Calu3 (cell line): ENCODE results near the gene KREMEN1. TPM values are rescaled to one million over a fixed set of nuclear protein-coding genes. Genes with fewer than 3 reads are reported as not detected.

Source experiments
- BruUV-seq: library from RNA; stranded (reverse); fragments of 400-500 nt; replicated peaks from 2 replicates; lab custom pipeline; 2021; lab: Mats Ljungman, UMichigan
- CTCF ChIA-PET: fragments of 300-600 bp; sonication (Branson Sonifier 250); formaldehyde crosslinking; loops from one replicate; lab custom pipeline; 2022; ENCODE audit warnings: antibody characterized with exemption; lab: Charles Lee
- DNase-seq: peaks from one replicate; pipeline ENCODE4 v3.0.0; 2022
- H3K27ac Mint-ChIP-seq: one replicate; pipeline ENCODE4 v1.8.0; 2022; ENCODE audit warnings: mixed read lengths; ENCODE audit not compliant: unreplicated experiment
- H3K27me3 Mint-ChIP-seq: one replicate; pipeline ENCODE4 v1.8.0; 2022; ENCODE audit warnings: mixed read lengths; ENCODE audit not compliant: unreplicated experiment
- H3K36me3 Mint-ChIP-seq: one replicate; pipeline ENCODE4 v1.8.0; 2022; ENCODE audit warnings: mild to moderate bottlenecking, moderate library complexity, mixed read lengths; ENCODE audit not compliant: insufficient read depth, unreplicated experiment
- H3K4me1 Mint-ChIP-seq: one replicate; pipeline ENCODE4 v1.8.0; 2022; ENCODE audit warnings: mild to moderate bottlenecking, low read depth, mixed read lengths; ENCODE audit not compliant: unreplicated experiment
- H3K4me3 Mint-ChIP-seq: one replicate; pipeline ENCODE4 v1.8.0; 2022; ENCODE audit warnings: mild to moderate bottlenecking, low read depth, moderate library complexity, mixed read lengths; ENCODE audit not compliant: unreplicated experiment
- H3K9me3 Mint-ChIP-seq: one replicate; pipeline ENCODE4 v1.8.0; 2022; ENCODE audit warnings: low read depth, mixed read lengths; ENCODE audit not compliant: unreplicated experiment
- CTCF ChIP-seq: fragments of 200-600 bp; IDR thresholded peaks from one replicate; pipeline ENCODE4 v1.8.0; 2022; ENCODE audit warnings: antibody characterized with exemption; ENCODE audit not compliant: unreplicated experiment
- intact Hi-C: fragments of 100-400 bp; cut with micrococcal nuclease; formaldehyde crosslinking; loops from one replicate; pipeline ENCODE4 v1.10.0; 2022; ENCODE audit not compliant: unreplicated experiment
- total RNA-seq: library from RNA; stranded (reverse); gene quantifications from 2 replicates; pipeline ENCODE4 v1.2.3, GENCODE V29; 2022

Gene KREMEN1
- total RNA-seq, 1 experiment from 2014 or later: 2.8 TPM

- no peaks in the 10 kb centered on the region for H3K9me3 Mint-ChIP-seq
- no peak within 1 kb of the TSS for H3K4me3 Mint-ChIP-seq
- H3K27ac Mint-ChIP-seq: no peak within 1 kb of the TSS
- H3K27me3 Mint-ChIP-seq: peaks cover 15% of the 10 kb centered on the region
- no peaks in the 10 kb centered on the region for H3K36me3 Mint-ChIP-seq
- TF ChIP-seq CTCF: no peak
- DNase-seq: no peak
- no TSS peak for BruUV-seq
- intact Hi-C loops: no loop called here
- CTCF ChIA-PET: interaction anchor here (0.6 kb wide), 2 partner anchors 94 to 178 kb away, joined by 4 to 5 read pairs; partner anchors contain the start of gene ZNRF3
- H3K4me1 Mint-ChIP-seq: no peaks in the 10 kb centered on the region
Observed at GRCh38 chr22:29061773-29062172, 11.1 kb upstream of the KREMEN1 start, which contains the start of gene C22orf31. Gene C22orf31 (minus strand): TSS chr22:29061831. CDS start chr22:29061792, 39 bp downstream.

- Mint-ChIP-seq H3K36me3 (no peaks in the 10 kb centered on the region), H3K27me3 (peaks cover 17% of the 10 kb centered on the region), H3K4me1 (no peaks in the 10 kb centered on the region), H3K27ac (no peak overlapping the region), H3K4me3 (no peak overlapping the region), H3K9me3 (no peaks in the 10 kb centered on the region)
- intact Hi-C loops: no loop called here
- no peak for DNase-seq
- no peak for TF ChIP-seq CTCF
- BruUV-seq: no TSS peak
- CTCF ChIA-PET: no interaction called here
Observed at GRCh38 chr22:29062286-29062821, 10.5 kb upstream of the KREMEN1 start.

GRCh38 chr22:29065468-29066190 is 7.2 kb upstream of the KREMEN1 start:
- no peak for DNase-seq
- Mint-ChIP-seq H3K9me3 (no peaks in the 10 kb centered on the region), H3K27me3 (peaks cover 31% of the 10 kb centered on the region), H3K27ac (no peak overlapping the region), H3K4me1 (no peaks in the 10 kb centered on the region), H3K36me3 (no peaks in the 10 kb centered on the region), H3K4me3 (no peak overlapping the region)
- CTCF ChIA-PET: no interaction called here
- intact Hi-C loops: no loop called here
- BruUV-seq: no TSS peak
- no peak for TF ChIP-seq CTCF

GRCh38 chr22:29069463-29069862 is 3.4 kb upstream of the KREMEN1 start:
- H3K27ac Mint-ChIP-seq: no peak overlapping the region
- H3K4me3 Mint-ChIP-seq: no peak overlapping the region
- no peak for DNase-seq
- BruUV-seq: no TSS peak
- no peaks in the 10 kb centered on the region for H3K9me3 Mint-ChIP-seq
- peaks cover 55% of the 10 kb centered on the region for H3K27me3 Mint-ChIP-seq
- no peak for TF ChIP-seq CTCF
- intact Hi-C loops: no loop called here
- no peaks in the 10 kb centered on the region for H3K4me1 Mint-ChIP-seq
- CTCF ChIA-PET: no interaction called here
- H3K36me3 Mint-ChIP-seq: peaks cover 20% of the 10 kb centered on the region
